Measurements from ENCODE around the gene IFNK.

IFNK gene

GRCh38 chr9:27514551-27514950, 9.5 kb upstream of the IFNK start:
- no peak for DNase-seq

- DNase-seq, result no peak
Measured at GRCh38 chr9:27518006-27518405, 6.1 kb upstream of the IFNK start.

- no peak for DNase-seq
Measured at GRCh38 chr9:27518809-27519208, 5.3 kb upstream of the IFNK start.

GRCh38 chr9:27519466-27520465, 4.3 kb upstream of the IFNK start:
- DNase-seq, result no peak

GRCh38 chr9:27520986-27521385, 3.1 kb upstream of the IFNK start:
- DNase-seq, result no peak

- DNase-seq, result no peak
Measured at GRCh38 chr9:27523141-27523540, 949 bp upstream of the IFNK start.

GRCh38 chr9:27527702-27528075, 3.6 kb downstream of the IFNK start:
- no peak for DNase-seq

GRCh38 chr9:27528076-27528885, 4.2 kb downstream of the IFNK start:
- peak; percentile 49 for DNase-seq

DNA sequence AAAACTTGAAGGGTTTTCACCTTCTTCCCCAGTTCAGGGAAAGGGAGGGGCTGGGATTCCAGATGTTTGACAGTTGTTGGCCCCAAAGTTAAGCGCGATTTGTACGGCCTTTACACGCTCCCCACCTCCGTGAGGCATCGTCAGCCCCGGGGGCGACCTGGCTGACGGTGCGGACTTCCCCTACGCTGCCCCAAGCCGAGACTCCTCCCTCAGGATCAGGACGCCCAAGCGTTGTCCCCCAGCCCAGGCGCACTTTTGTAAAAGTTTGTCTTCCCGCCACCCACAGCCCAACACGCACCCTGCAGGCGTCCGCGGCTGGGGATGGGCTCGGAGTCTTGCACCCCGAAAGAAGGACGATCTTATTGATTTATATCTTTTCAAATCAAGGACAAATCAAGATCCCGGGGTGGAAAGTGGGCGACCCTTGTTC, 4.8 kb downstream of the IFNK start:
- peak; percentile 18 for DNase-seq

- peak; percentile 60 for DNase-seq
Measured at GRCh38 chr9:27529316-27530278, 5.5 kb downstream of the IFNK start, which contains the start of gene MOB3B. MOB3B (minus strand) TSS chr9:27529814; CDS start chr9:27455550, 74,264 bp downstream.

DNA sequence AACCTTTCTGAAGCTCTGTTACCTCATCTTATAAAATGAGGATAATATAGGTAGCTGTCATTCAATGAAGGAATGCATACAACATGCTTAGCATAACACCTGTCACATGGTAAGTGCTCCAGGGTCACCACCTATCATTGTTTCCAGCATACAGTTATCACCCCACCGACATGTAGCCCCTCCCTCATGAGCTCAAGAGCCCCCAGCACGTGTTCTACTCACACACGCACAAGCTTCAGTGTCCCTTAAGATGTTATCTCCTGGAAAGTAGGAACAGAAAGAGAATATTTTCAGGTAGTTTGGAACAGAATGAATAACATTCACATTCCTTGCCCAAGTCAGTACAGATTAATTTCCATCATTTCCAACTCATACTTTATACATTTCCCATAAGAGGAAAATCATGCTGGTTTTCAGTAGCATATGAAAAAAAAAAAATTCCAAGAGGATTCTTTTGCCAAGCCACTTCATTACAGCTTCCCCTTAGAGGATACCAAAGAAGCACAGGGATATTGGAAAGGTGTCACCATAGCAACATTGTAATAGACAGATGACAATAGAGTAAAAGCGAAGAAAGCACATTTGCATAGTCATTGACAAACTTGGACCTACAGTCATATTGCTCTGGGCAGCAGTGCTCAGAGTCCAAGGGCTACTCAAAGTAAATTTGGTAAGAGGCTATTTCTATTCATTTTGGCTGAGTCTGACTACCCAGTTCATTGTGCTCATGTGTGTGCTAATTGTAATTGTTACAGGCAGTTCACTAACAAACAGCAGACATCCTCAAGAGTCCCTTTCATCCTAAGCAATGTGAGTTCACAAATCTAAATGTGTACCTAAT, 7.0 kb downstream of the IFNK start:
- no peak for DNase-seq

- no peak for DNase-seq
Measured at GRCh38 chr9:27532046-27532445, 8.0 kb downstream of the IFNK start.

- DNase-seq, result no peak
Measured at GRCh38 chr9:27533311-27533710, 9.2 kb downstream of the IFNK start.

- no peak for DNase-seq
Measured at GRCh38 chr9:27534131-27534530, 10.0 kb downstream of the IFNK start.

DNA sequence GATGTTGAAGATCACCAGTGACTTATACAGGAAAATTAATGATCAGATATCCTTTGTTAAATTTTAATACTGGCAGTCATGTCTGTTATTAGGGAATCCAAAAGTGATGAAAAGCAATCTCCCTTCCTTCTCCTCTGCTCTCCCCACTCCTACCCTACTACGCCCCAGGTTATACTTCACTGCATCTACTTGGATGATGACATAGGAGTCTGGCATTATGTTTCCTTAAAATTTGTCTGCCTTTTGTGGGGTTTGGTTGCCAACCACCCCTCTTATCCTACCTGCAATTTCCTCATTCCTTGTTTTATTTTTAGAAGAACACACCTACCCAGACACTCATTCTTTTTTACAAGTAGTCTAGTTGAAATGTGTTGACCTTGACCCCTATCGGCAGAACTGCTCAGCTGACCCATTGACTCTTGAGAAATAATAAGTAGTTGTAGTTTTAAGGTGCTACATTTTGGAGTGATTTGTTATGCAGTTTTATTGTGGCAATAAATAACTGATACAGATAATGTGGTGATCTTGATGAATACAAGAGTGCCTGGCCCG, 10.6 kb downstream of the IFNK start:
- no peak for DNase-seq

DNA sequence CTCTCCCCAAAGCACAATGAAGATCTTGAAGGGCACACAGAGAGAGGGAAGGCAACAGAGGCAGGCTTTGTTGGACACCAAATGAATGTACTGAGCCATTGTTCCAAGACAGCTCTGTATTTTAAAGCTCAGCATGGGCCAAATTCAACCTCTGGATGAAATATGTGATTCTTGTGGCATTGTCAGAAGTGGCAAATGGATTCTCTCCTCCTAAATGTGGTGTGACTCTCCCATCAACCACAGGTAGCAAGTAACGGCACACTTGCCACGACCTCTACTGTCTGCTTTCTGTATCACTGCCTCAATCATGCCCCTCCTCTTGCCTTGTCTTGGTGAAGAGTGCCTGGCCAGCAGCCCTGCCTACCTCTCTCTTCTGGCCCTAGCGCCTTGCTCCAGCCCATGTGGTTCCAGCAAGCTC, 11.6 kb downstream of the IFNK start:
- no peak for DNase-seq

- DNase-seq, result no peak
Measured at GRCh38 chr9:27536168-27536567, 12.1 kb downstream of the IFNK start.

DNA sequence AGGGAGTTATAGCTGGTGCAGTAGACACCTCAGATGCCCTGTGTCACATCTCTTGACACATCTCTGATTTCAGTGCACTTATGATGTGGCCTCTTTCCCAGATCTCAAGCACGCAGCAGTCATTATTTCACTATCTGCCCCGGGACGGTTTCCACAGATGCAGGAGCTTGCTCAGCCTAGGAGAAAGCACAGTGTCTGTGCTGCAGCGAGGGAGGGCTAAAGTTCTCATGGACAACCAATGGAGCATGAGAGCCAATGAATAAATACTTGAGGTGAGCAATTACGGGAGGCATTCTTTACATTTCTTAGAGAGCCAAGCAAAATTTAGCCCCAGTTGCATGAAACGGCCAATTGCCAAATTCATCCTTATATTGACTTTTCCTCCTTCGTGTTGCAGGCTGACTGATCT, 12.9 kb downstream of the IFNK start:
- DNase-seq, result no peak

DNA sequence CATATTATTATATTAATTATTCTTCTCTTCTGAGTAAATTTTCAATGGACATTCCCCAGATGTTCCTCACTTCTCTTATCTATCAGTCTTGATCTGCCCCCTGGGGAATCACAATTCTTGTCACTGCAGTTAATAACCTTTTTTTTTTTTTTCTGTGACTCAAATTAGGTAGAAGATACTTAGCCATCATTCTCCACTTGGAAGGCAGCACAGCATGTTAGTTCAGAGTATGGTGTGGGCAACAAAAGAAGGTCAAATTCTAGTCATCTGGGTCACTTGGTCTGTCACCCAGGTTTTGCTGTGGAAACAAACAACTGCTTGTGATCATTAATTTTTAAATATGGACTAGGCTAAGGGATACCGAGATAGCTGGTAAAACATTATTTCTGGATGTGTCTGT, 13.7 kb downstream of the IFNK start:
- DNase-seq, result no peak

GRCh38 chr9:27538647-27539046, 14.6 kb downstream of the IFNK start:
- no peak for DNase-seq

Data from central memory CD4-positive, alpha-beta T cell (primary cell).